Testis (tissue), 3 donors: ENCODE results near the gene SIRPB2. TPM values are rescaled to one million over a fixed set of nuclear protein-coding genes. Genes with fewer than 3 reads are reported as not detected.

ENCODE experiments used
- DNase-seq: peaks from one replicate; pipeline ENCODE4 v3.0.0-alpha.2; 2019
- H3K27ac ChIP-seq, 2 donors: fragments of 200-600 bp; sonication (generic); one replicate each; pipeline ENCODE4 v1.5.1; 2019
- H3K27me3 ChIP-seq: fragments of 200-600 bp; sonication (generic); one replicate; pipeline ENCODE4 v1.5.1; 2019
- H3K36me3 ChIP-seq: fragments of 200-600 bp; sonication (generic); one replicate; pipeline ENCODE4 v1.5.1; 2017; ENCODE audit warnings: low read depth; ENCODE audit errors: missing control alignments
- H3K4me1 ChIP-seq: fragments of 200-600 bp; sonication (generic); one replicate; pipeline ENCODE4 v1.5.1; 2019
- H3K4me3 ChIP-seq, 2 donors: fragments of 200-600 bp; sonication (generic); one replicate each; pipeline ENCODE4 v1.5.1; 2017 to 2019
- H3K9me3 ChIP-seq: fragments of 200-600 bp; sonication (generic); one replicate; pipeline ENCODE4 v1.5.1; 2017
- POLR2A ChIP-seq: fragments of 450-650 bp; IDR thresholded peaks from one replicate; pipeline ENCODE4 v1.6.1; 2017; ENCODE audit warnings: antibody characterized with exemption, mild to moderate bottlenecking, moderate library complexity
- WGBS, 2 donors: methylation state at CpG; one replicate each; pipeline ENCODE4 v1.1.5; 2018; 5-methylcytosine and 5-hydroxymethylcytosine counted together
- intact Hi-C: fragments of 100-400 bp; cut with DNase I; formaldehyde crosslinking; loops from one replicate; pipeline ENCODE4 v1.15.1; 2023; ENCODE audit warnings: low total_unique reads
- polyA plus RNA-seq: library from polyadenylated mRNA; stranded (reverse); fragments of 350-450 nt; fragmentation: Illumina TruSeq; extraction: RNeasy Lipid Tissue Mini Kit (QIAGEN cat#74804); gene quantifications from one replicate; pipeline ENCODE4 v1.2.3, GENCODE V29; 2014; ENCODE audit warnings: low read depth, low replicate concordance; ENCODE audit not compliant: insufficient read depth
- total RNA-seq, 2 donors: library from RNA; depleted of rRNA; stranded (reverse); fragments of >200 nt; gene quantifications; one replicate each; pipeline ENCODE4 v1.2.3, GENCODE V29; 2016
- TF ChIP-seq, protein P1 (sequence below), 3 experiments: fragments of 450-650 bp in 2 of 3; fragments of 200-600 bp in 1 of 3; sonication (generic) in 1 of 3; IDR thresholded peaks; one replicate each; pipeline ENCODE4 v1.5.1; 2016 to 2019; ENCODE audit warnings: antibody characterized with exemption in 3 of 3, mild to moderate bottlenecking in 2 of 3, moderate library complexity in 1 of 3

The SIRPB2 gene
- total and polyA plus RNA-seq, 3 donors from 2014 or later, result 0.63 to 3.3 (median 1.5) TPM

- Histone ChIP-seq H3K36me3 (no peaks in the 10 kb centered on the region), H3K27ac (peak overlapping the region in 1 of 2 donors; percentile 19), H3K27me3 (no peaks in the 10 kb centered on the region), H3K4me1 (no peaks in the 10 kb centered on the region), H3K4me3 (no peak overlapping the region), H3K9me3 (no peaks in the 10 kb centered on the region)
- 80% methylated on average over 11 of the region's 11 CpGs for WGBS, 2 donors
- TF ChIP-seq, protein P1, sequence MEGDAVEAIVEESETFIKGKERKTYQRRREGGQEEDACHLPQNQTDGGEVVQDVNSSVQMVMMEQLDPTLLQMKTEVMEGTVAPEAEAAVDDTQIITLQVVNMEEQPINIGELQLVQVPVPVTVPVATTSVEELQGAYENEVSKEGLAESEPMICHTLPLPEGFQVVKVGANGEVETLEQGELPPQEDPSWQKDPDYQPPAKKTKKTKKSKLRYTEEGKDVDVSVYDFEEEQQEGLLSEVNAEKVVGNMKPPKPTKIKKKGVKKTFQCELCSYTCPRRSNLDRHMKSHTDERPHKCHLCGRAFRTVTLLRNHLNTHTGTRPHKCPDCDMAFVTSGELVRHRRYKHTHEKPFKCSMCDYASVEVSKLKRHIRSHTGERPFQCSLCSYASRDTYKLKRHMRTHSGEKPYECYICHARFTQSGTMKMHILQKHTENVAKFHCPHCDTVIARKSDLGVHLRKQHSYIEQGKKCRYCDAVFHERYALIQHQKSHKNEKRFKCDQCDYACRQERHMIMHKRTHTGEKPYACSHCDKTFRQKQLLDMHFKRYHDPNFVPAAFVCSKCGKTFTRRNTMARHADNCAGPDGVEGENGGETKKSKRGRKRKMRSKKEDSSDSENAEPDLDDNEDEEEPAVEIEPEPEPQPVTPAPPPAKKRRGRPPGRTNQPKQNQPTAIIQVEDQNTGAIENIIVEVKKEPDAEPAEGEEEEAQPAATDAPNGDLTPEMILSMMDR (IDR thresholded peaks at IDR 0.05), result no peak
- TF ChIP-seq POLR2A, result no peak
- DNase-seq, result no peak
- intact Hi-C loops, result no loop called here
Observed at GRCh38 chr20:1536893-1537730, 45.9 kb upstream of the SIRPB2 start.

DNA sequence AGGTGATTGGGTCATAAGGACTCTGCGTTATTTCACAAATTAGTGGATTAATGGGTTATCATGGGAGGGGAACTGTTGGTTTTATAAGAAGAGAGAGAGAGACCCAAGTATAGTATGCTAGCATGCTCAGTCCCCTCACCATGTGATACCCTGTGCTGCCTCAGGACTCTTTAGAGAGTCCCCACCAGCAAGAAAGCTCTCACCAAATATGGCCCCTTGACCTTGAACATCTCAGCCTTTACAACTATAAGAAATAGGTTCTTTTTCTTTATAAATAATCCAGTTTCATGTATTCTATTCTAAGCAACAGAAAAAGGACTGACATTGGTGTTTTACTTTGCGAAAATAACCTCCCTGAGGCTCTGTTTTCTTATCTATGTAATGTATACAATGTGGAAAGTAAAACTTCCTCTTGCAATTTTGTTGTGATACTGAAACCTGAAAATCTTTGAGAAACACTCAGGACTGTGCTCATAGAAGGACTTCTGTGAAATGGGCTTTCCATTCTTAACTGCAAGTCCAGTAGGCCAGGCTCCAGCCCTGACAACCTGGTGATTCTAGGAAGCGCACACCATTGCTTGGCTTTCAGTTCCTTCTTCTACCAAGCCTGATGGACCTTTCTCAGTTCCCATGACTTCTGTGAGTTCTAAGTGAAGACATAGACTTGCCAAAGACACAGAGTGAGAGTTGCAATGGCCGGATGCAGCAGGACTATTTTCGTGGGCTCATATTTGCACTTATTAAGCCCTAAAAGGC, 44.4 kb upstream of the SIRPB2 start:
- Histone ChIP-seq H3K27ac (no peak overlapping the region), H3K27me3 (no peaks in the 10 kb centered on the region), H3K4me3 (no peak overlapping the region), H3K36me3 (no peaks in the 10 kb centered on the region), H3K4me1 (no peaks in the 10 kb centered on the region), H3K9me3 (no peaks in the 10 kb centered on the region)
- WGBS, 2 donors, result 81 to 84% methylated on average over 5 of the region's 5 CpGs
- DNase-seq, result no peak
- TF ChIP-seq, protein P1 (IDR thresholded peaks at IDR 0.05), result no peak
- no peak for TF ChIP-seq POLR2A
- intact Hi-C loops, result no loop called here

GRCh38 chr20:1534526-1534925, 43.3 kb upstream of the SIRPB2 start:
- Histone ChIP-seq H3K27ac (no peak overlapping the region), H3K4me1 (no peaks in the 10 kb centered on the region), H3K36me3 (no peaks in the 10 kb centered on the region), H3K27me3 (no peaks in the 10 kb centered on the region), H3K4me3 (no peak overlapping the region), H3K9me3 (no peaks in the 10 kb centered on the region)
- TF ChIP-seq, protein P1 (IDR thresholded peaks at IDR 0.05), result no peak
- no peak for TF ChIP-seq POLR2A
- 77% methylated on average over 5 of the region's 5 CpGs for WGBS, 2 donors
- intact Hi-C loops, result no loop called here
- DNase-seq, result no peak

GRCh38 chr20:1533059-1533458, 41.8 kb upstream of the SIRPB2 start:
- TF ChIP-seq, protein P1 (IDR thresholded peaks at IDR 0.05), result no peak
- TF ChIP-seq POLR2A, result no peak
- Histone ChIP-seq H3K27ac (no peak overlapping the region), H3K27me3 (no peaks in the 10 kb centered on the region), H3K4me1 (no peaks in the 10 kb centered on the region), H3K36me3 (no peaks in the 10 kb centered on the region), H3K4me3 (no peak overlapping the region), H3K9me3 (no peaks in the 10 kb centered on the region)
- intact Hi-C loops, result no loop called here
- DNase-seq, result no peak
- WGBS, 2 donors, result 75 to 80% methylated on average over 4 of the region's 4 CpGs
